SH-SY5Y (cell line): ENCODE measurements around the gene CCDC177.

Experiments
- GATA2 ChIP-seq: IDR thresholded peaks from 2 replicates; pipeline ENCODE4 v1.6.1; 2011; ENCODE audit warnings: mild to moderate bottlenecking, low read depth, low read length
- GATA3 ChIP-seq: IDR thresholded peaks from 2 replicates; pipeline ENCODE4 v1.6.1; 2011; ENCODE audit warnings: low read depth, mild to moderate bottlenecking, low read length, moderate library complexity

The CCDC177 gene

DNA sequence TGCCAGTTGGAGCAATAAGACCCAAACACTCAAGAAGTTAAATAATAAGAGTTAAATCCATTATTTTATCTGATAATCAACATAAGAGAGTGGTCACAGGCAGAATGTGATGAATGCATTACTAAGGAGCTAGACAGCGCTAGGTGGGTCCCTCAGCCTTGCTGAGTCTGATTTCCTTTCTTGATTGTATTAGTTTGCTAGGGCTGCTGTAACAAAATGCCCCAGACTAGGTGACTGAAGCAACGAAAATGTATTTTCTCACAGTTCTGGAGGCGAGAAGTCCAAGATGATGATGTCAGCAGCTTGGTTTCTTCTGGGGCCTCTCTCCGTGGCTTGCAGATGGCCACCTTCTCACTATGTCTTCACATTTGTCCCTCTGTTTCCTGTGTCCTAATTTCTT, 8.2 kb upstream of the CCDC177 start:
- TF ChIP-seq GATA2 (no peak), GATA3 (no peak)

DNA sequence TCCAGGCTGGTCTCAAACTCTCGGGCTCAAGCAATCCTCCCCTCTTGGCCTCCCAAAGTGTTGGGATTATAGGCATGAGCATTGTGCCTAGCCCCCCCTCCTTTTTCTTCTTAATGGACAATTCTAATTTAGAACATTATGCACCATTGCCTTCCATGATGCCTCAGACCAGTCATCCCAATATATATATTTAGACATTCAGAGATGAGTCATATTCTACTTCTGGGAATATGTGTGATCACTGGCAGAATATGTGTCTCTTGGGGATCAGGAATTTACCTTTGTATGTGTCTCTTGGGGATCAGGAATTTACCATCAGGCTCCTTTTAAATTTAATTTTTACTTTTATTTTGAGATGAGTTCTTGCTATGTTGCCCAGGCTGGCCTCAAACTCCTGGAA, 7.5 kb upstream of the CCDC177 start:
- no peak for TF ChIP-seq GATA2
- no peak for TF ChIP-seq GATA3

DNA sequence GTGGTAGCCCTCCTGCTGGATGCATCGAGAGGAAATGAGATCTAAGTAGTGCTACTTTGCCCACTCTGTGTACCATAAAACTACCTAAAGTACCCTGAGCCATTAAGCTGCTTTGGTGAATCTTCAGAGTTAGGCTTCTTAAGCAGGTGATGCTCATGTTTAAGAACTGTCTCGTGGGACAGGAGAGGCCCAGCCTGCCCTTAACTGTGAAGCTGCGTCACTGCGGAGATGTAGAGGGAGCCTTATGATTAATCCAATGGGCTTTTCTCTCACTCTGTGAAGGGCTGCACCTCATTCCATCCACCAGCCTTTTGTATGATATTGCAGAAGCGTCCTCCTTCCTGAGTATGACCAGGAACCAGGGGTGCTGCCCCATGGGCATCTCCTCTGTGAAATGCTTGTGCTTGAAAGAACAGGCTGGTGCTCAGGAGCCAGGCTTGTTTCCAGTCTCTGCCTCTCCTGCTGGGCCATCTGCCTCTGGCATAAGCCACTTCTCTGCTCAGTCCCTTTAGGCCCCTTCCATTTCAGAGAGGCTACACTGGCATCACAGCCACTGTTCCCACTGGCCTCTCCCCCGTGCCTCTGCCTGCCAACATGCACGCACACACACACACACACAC, 6.8 kb upstream of the CCDC177 start:
- no peak for TF ChIP-seq GATA3
- no peak for TF ChIP-seq GATA2

DNA sequence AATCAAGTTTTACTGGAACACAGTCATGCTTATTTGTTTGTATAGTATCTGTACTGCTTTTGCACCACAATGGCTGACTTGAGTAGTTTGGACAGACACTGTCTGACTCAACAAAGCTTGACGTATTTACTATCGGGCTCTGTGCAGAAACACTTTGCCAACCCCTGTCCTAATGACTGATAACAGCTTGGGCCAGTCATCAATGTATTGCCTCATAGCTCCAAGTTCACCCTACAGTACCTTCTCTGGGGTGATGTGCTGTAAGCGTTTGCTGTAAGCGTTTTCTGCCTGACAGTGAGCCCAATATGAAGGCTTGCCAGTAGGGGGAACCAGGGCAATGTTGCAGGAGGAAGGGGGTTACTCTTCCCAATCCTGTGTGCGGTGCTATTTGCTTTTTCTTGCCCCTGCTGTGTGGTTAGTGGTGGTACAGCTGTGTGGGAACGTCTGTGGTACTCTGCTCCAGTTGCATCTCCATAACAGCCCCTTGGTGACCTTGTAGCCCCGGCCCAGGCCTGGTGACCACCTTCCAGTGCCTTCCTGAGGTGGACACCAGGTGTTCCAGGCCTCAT, 5.4 kb upstream of the CCDC177 start:
- no peak for TF ChIP-seq GATA2
- no peak for TF ChIP-seq GATA3

DNA sequence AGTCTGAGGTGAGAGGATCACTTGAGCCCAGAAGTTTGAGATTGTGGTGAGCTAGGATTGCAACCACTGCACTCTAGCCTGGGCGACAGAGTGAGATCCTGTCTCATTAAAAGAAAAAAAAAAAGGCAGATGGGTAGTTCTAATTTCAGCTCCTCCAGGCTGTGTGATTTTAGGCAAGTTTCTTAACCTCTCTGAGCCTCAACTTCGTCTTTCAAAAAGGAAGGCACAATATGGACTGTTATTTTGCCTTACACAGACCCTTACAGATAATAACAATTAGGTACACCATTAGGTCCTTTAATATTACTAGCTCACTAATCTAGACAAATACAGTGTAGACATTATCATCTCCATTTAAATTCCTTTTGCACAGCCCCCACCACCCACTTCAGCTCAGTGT, 4.8 kb upstream of the CCDC177 start:
- no peak for TF ChIP-seq GATA3
- no peak for TF ChIP-seq GATA2

DNA sequence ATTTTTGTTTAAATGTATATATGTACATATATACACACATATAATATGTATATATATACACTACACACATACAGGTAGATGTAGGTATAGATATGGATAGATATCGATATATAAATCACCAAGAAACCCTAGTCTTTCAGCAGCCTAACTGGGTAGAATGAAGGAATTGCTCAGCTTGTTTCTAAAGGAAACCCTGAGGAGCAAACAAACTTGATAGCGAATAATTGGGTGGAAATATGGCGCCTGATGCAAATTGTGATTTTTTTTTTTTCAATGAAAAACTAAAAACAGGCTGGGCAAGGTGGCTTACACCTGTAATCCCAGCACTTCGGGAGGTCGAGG, 254 bp upstream of the CCDC177 start:
- TF ChIP-seq GATA2 (no peak), GATA3 (no peak)

DNA sequence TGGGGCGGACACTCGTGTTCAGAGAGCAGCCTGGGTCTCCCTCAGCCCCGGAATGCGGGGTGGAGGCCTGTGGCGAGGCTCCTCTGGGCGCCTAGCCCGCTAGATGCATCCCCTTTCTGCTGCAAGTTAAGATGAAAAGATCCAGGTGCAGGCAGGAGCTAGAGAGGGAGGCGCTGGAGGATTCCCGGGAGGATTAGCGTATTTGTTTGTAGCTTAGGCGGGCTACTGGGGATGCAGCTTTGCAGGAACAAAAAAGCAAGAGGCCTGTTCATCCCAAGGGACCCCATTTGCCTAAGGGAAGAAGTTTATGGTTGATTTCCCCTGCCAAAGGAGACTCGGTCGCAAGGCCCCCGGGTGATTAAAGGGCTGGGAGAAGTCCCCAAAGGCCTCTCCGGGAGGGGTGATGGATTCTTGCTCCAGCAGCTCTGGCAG, 824 bp downstream of the CCDC177 start:
- TF ChIP-seq GATA2 (no peak), GATA3 (no peak)

DNA sequence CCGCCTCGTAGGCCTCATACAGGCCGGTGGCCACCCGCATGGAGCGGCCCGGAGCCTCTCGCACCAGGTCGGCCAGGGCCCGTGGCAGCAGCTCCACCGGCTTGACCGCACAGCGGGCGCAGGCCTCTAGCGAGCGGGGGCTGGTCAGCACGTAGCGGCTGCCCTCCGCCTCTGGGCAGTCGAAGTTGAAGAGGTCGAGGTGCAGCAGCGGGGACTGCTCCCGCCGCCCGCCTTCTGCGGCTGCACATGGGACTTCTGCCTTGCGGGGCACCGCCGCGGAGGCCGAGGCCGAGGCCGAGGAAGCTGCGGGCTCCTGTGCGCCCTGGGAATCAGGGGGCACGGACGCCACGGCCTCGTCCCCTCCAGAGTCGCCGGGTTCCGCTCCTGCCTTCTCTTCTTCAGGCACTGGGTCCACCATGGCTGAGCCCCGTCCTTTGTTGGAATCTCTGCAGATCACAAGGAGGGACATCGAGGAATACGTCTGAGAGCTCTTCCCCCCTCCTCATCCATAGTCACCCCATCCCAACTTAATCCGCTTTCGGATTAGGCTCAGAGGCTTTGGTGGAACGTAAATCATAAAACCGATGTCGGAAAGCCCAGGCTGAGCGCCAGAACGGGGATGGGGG, 1.4 kb downstream of the CCDC177 start:
- TF ChIP-seq GATA3, result no peak
- TF ChIP-seq GATA2, result no peak

DNA sequence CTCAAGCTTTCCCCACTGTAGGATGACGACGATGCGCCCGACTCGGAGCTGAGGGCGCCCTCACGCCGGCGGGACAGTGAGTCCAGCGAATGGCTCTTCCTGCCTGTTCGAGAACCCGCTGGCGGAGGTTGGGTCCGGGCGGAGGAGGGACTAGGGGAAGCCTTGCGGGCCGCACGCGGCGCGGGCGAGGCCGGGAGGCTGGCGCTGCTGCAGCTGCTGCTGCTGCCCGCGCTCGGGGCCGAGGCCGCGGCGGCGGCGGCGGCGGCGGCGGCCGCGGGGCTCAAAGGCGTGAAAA, 1.9 kb downstream of the CCDC177 start:
- TF ChIP-seq GATA2 (no peak), GATA3 (no peak)

DNA sequence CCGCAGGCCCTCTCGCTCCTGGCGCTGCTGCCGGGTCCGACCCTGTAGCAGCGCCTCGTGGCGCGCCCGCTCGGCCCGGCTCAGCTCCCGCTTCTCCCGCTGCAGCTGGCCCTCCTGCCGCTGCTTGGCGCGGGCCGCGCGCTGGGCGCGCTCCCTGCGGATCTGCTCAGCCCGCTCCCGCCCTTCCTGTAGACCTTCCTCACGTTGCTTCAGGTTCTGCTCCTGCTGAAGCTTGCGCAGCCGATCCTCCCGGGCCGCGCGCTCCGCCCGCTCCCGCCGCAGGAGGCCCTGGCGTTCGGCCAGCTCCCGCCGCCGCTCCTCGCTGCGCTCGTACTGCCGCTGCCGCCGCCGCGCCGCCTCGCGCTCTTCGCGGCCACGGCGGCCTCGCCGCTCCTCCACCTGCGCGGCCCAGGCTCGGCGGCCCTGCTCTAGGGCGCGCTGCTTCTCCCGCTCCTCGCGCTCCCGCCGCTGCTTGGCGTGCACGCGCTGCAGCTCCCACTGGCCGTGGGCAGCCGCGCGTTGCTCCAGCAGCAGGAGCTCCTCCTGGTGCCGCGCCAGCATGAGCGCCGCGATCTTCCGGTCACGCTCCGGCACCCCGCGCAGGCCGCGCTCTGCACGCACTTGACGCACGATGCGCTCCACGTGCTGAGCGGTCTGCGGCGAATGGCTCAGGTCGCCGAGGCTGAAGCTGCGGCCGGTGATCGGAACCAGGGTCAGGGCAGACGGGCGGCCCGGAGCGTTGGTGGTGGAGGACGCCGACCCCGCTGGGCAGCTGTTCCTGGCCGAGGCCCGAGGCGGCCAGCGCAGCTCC, 2.4 kb downstream of the CCDC177 start:
- TF ChIP-seq GATA2 (no peak), GATA3 (no peak)

DNA sequence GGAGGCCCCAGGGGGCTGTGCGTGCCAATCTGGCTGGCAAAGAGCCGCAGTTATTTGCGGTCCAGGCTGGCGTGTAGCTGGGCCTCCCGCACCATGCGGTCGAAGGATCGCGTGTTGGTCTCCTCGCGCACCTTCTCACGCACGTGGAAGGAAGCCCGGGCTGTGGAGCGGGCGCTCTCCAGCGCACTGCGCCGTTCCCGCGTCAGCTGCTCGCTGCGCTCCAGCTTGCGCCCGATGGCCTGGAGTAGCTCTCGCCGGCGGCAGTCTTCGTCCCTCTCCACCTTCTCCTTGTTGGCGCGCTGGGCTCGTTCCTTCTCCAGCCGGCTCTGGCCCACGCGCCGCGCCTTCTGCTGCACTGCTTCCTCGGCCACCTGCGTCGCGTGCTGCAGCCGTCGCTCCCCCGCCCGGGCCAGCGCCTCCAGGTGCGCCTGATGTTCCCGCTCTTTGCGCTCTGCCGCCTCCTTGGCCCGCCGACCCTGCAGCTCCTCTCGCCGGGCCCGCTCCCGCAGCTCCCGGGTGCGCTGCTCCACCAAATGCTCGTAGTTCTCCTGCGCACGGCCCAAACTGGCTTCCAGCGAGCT, 3.1 kb downstream of the CCDC177 start:
- TF ChIP-seq GATA2 (no peak), GATA3 (no peak)

DNA sequence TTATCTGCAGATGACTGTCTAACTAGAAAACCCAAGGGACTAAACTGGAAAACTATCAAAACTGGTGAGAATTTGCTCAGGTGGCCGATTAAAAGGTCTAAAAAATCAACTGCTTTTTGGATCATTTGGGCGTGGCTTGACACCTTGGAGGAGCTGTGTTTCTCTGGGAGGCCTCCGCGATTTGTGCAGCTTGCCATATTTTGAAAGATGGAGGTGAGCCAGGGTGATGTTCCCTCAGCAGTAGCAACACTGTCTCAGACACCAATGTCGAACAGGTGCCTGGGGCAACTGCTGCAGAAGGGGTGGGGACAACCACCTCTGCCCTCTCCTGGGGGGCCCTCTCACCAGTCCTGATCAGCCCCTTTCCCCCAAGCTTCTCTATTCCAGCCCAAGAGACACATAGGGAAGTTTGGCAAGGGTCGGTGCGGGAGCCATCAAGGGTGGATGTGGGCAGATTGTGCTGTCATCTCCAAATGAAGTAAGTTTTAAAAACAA, 3.8 kb downstream of the CCDC177 start:
- no peak for TF ChIP-seq GATA2
- TF ChIP-seq GATA3, result no peak

DNA sequence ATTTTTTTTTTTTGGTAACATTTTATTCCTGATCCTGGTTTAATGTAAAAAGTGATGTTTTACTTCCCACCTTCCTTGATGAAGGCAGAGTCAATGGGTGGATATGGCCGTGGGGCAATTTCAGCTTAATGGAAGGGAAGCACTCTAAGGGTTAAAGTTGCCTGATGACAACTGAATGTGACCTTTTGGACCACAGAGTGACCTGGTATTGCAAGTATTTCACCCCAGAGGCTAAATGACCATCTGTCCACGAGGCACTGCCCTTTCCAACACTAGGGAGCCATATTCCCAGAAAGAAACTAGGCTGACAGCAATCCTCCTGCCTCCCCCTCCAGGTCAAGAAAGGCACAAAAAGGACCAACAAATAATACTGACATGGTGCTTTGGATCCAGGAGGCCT, 4.8 kb downstream of the CCDC177 start:
- TF ChIP-seq GATA2 (no peak), GATA3 (no peak)

DNA sequence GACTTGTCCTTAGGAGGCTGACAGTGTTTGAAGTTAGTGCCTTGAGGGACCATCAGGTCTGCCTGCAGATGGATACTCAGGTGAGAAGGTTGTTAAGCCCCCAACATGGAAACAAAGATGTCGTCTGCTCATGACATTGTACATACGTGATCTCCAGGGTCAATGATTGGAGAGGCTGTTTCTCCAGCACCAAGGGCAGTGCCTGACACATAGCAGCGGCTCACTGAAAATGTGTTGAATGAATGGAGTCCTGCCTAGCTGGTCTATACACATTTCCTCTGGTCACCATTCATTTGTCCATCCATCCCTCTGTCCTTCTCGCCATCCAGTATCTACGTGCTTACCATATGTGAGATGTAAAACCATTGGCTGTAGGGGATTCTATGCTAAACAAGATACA, 7.1 kb downstream of the CCDC177 start:
- TF ChIP-seq GATA2 (no peak), GATA3 (no peak)
